ENCODE measurements around the gene FOXC2.

- no peak for TF ChIP-seq POLR2A (IDR thresholded peaks at IDR 0.05)
- TF ChIP-seq, protein P1, sequence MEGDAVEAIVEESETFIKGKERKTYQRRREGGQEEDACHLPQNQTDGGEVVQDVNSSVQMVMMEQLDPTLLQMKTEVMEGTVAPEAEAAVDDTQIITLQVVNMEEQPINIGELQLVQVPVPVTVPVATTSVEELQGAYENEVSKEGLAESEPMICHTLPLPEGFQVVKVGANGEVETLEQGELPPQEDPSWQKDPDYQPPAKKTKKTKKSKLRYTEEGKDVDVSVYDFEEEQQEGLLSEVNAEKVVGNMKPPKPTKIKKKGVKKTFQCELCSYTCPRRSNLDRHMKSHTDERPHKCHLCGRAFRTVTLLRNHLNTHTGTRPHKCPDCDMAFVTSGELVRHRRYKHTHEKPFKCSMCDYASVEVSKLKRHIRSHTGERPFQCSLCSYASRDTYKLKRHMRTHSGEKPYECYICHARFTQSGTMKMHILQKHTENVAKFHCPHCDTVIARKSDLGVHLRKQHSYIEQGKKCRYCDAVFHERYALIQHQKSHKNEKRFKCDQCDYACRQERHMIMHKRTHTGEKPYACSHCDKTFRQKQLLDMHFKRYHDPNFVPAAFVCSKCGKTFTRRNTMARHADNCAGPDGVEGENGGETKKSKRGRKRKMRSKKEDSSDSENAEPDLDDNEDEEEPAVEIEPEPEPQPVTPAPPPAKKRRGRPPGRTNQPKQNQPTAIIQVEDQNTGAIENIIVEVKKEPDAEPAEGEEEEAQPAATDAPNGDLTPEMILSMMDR (IDR thresholded peaks at IDR 0.05), result no peak
Observed at GRCh38 chr16:86572606-86573005, 6.0 kb downstream of the FOXC2 start.

Measured in esophagus squamous epithelium (tissue), 4 donors.